LNCAP (cell line): ENCODE results near the gene HIF1A.

Source experiments
- TF ChIP-seq, protein P1 (sequence below): fragments of 450-650 bp; IDR thresholded peaks from 2 replicates; pipeline ENCODE4 v1.5.1; 2017; ENCODE audit warnings: mild to moderate bottlenecking

HIF1A gene

GRCh38 chr14:61730756-61731373, 35.6 kb downstream of the HIF1A start:
- TF ChIP-seq, protein P1, sequence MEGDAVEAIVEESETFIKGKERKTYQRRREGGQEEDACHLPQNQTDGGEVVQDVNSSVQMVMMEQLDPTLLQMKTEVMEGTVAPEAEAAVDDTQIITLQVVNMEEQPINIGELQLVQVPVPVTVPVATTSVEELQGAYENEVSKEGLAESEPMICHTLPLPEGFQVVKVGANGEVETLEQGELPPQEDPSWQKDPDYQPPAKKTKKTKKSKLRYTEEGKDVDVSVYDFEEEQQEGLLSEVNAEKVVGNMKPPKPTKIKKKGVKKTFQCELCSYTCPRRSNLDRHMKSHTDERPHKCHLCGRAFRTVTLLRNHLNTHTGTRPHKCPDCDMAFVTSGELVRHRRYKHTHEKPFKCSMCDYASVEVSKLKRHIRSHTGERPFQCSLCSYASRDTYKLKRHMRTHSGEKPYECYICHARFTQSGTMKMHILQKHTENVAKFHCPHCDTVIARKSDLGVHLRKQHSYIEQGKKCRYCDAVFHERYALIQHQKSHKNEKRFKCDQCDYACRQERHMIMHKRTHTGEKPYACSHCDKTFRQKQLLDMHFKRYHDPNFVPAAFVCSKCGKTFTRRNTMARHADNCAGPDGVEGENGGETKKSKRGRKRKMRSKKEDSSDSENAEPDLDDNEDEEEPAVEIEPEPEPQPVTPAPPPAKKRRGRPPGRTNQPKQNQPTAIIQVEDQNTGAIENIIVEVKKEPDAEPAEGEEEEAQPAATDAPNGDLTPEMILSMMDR: peak; percentile 55

DNA sequence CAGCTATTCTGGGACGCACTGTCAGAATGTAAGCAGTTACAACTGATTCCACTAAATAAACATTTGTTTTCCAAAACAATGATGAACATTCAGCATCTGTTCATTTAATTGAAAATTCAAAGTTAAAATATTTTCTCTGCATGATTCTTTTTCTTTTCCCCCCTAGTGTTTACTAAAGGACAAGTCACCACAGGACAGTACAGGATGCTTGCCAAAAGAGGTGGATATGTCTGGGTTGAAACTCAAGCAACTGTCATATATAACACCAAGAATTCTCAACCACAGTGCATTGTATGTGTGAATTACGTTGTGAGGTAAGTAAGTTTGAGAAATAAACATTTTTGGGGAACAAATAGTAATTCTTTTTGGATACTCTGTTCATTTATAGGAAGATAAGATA, 38.7 kb downstream of the HIF1A start:
- TF ChIP-seq, protein P1: no peak

GRCh38 chr14:61736751-61737150, 41.4 kb downstream of the HIF1A start:
- TF ChIP-seq, protein P1: no peak

- TF ChIP-seq, protein P1: no peak
Measured at GRCh38 chr14:61737915-61738314, 42.6 kb downstream of the HIF1A start.

- TF ChIP-seq, protein P1: no peak
Measured at GRCh38 chr14:61739133-61739532, 43.8 kb downstream of the HIF1A start.

GRCh38 chr14:61742371-61742770, 47.1 kb downstream of the HIF1A start:
- TF ChIP-seq, protein P1: no peak

- TF ChIP-seq, protein P1: no peak
Measured at GRCh38 chr14:61744238-61744637, 48.9 kb downstream of the HIF1A start.

DNA sequence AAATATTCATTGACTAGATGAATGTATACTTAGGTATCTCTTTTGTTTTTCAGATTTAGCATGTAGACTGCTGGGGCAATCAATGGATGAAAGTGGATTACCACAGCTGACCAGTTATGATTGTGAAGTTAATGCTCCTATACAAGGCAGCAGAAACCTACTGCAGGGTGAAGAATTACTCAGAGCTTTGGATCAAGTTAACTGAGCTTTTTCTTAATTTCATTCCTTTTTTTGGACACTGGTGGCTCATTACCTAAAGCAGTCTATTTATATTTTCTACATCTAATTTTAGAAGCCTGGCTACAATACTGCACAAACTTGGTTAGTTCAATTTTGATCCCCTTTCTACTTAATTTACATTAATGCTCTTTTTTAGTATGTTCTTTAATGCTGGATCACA, 51.6 kb downstream of the HIF1A start:
- TF ChIP-seq, protein P1: no peak
